K562 (cell line): Measurements from ENCODE around the gene PGR. TPM values are rescaled to one million over a fixed set of nuclear protein-coding genes. Genes with fewer than 3 reads are reported as not detected.

Experiments
- C11orf30 ChIP-seq: fragments of 450-650 bp; IDR thresholded peaks from 2 replicates; pipeline ENCODE4 v1.6.1; 2016; ENCODE audit warnings: low read depth, mild to moderate bottlenecking
- HMBOX1 ChIP-seq: sonication (generic); IDR thresholded peaks from 2 replicates; pipeline ENCODE4 v1.6.1; 2016
- LEF1 ChIP-seq: fragments of 450-650 bp; IDR thresholded peaks from 2 replicates; pipeline ENCODE4 v1.6.1; 2016; ENCODE audit warnings: mild to moderate bottlenecking
- MEIS2 ChIP-seq: fragments of 450-650 bp; IDR thresholded peaks from 2 replicates; pipeline ENCODE4 v1.6.1; 2014; ENCODE audit warnings: mild to moderate bottlenecking; ENCODE audit not compliant: partially characterized antibody
- MTA2 ChIP-seq: fragments of 450-650 bp; IDR thresholded peaks from 2 replicates; pipeline ENCODE4 v1.6.1; 2016; ENCODE audit warnings: low read depth
- PKNOX1 ChIP-seq: fragments of 450-650 bp; IDR thresholded peaks from 2 replicates; pipeline ENCODE4 v1.6.1; 2016
- PTBP1 ChIP-seq: fragments of 200-400 bp; formaldehyde crosslinking; IDR thresholded peaks from 2 replicates; pipeline ENCODE4 v1.6.1; 2017; ENCODE audit warnings: low read depth, low read length
- SETDB1 ChIP-seq: IDR thresholded peaks from one replicate; pipeline ENCODE4 v1.6.1; 2012; ENCODE audit warnings: low read length, control low read depth, inconsistent platforms
- SRSF3 ChIP-seq: fragments of 200-400 bp; formaldehyde crosslinking; IDR thresholded peaks from 2 replicates; pipeline ENCODE4 v1.6.1; 2016; ENCODE audit warnings: mild to moderate bottlenecking, low read length, moderate library complexity; ENCODE audit not compliant: insufficient read depth
- TCF3 ChIP-seq: sonication (generic); formaldehyde crosslinking; IDR thresholded peaks from 2 replicates; pipeline ENCODE4 v1.4.0; 2020; ENCODE audit warnings: mild to moderate bottlenecking, missing genetic modification reagents
- THAP12 ChIP-seq: fragments of 250-450 bp; sonication (Bioruptor Pico); IDR thresholded peaks from 2 replicates; pipeline ENCODE4 v1.9.0; 2021; ENCODE audit warnings: mild to moderate bottlenecking, inconsistent platforms
- ZNF232 ChIP-seq: sonication (generic); formaldehyde crosslinking; IDR thresholded peaks from 2 replicates; pipeline ENCODE4 v1.8.0; 2022; ENCODE audit warnings: mild to moderate bottlenecking, missing genetic modification reagents
- ZNF263 ChIP-seq: sonication (generic); formaldehyde crosslinking; IDR thresholded peaks from 2 replicates; pipeline ENCODE4 v1.8.0; 2022; ENCODE audit warnings: mild to moderate bottlenecking, missing genetic modification reagents, borderline replicate concordance
- polyA plus RNA-seq, 8 experiments: library from polyadenylated mRNA; depleted of rRNA in 4 of 8; stranded (reverse) in 5 of 8; unstranded in 3 of 8; fragments of >200 nt; fragmentation: Nextera tagmentation in 2 of 8; fragmentation: Illumina TruSeq in 1 of 8; extraction: Ambion mirVana in 2 of 8; extraction: Trizol in 1 of 8; gene quantifications; 2 replicates each; pipeline versions ENCODE4 v1.2.1 to v1.2.3, GENCODE V29; 2011 to 2014; ENCODE audit warnings: inconsistent platforms in 1 of 8, missing spikeins in 1 of 8
- total RNA-seq, 7 experiments: library from RNA; depleted of rRNA in 6 of 7; stranded (reverse); fragments of >200 nt in 6 of 7; fragmentation: Illumina TruSeq in 2 of 7; extraction: Trizol in 2 of 7; gene quantifications; 2 replicates each; pipeline versions ENCODE4 v1.2.1 to v1.2.3, GENCODE V29; 2011 to 2021; ENCODE audit warnings: low replicate concordance in 1 of 7

PGR gene
- total and polyA plus RNA-seq, 9 of the 15 experiments (the other 6 are each of a cell fraction or from before 2014, with no cell fraction given), result 0.43 to 2.4 (median 1.3) TPM

- TF ChIP-seq PKNOX1 (peak; percentile 7; the same call in 1 of the 2 replicates), ZNF263 (CRISPR knock-in tag) (no peak), C11orf30 (no peak), SRSF3 (no peak), MTA2 (0 out of 2 replicates have a peak, but pooled peaks have one; percentile 39), SETDB1 (no peak), HMBOX1 (peak; percentile 87), PTBP1 (no peak), LEF1 (0 out of 2 replicates have a peak, but pooled peaks have one; percentile 25), THAP12 (CRISPR knock-in tag) (no peak), MEIS2 (peak; percentile 44), TCF3 (CRISPR knock-in tag) (peak; percentile 47; the same call in 1 of the 2 replicates), ZNF232 (CRISPR knock-in tag) (no peak)
Observed at GRCh38 chr11:101043940-101044339, 85.7 kb downstream of the PGR start (continued).
